ENCODE data around the gene OBP2A. TPM values are rescaled to one million over a fixed set of nuclear protein-coding genes. Genes with fewer than 3 reads are reported as not detected.

The OBP2A gene
- total RNA-seq, 1 experiment from 2014 or later = not detected

DNA sequence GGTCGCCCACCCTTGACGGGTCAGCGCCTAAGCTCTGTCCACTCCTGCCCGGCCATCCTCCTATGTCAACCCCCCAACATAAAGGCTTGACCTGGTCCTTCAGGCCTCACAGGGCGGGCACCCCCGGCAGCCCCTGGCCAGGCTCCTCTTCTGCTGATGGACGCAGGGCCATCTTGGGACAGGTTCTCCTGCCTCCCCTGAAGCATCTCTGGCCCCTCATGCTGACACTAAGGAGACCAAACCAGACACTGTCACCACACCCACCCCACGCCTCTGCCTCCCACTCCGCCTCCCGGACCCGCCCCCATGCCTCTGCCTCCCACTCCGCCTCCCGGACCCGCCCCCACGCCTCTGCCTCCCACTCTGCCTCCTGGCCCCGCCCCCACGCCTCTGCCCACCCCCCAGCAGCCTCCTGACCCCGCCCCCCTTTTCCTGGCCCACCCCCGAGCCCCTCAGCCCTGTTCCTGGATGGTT is 6.8 kb downstream of the OBP2A start:
- Histone ChIP-seq H3K4me3 (ENCODE audit: low read depth, low read length) (no peak overlapping the region), H3K4me1 (no peaks in the 10 kb centered on the region), H3K36me3 (ENCODE audit: control insufficient read depth, insufficient read depth, low read length) (no peaks in the 10 kb centered on the region), H3K9me3 (no peaks in the 10 kb centered on the region), H3K27me3 (replicated peaks; ENCODE audit: control insufficient read depth, insufficient read depth, low read length) (no peaks in the 10 kb centered on the region)
- POLR2A ChIA-PET = no interaction called here
- no peak overlapping the region for H3K4me3 Mint-ChIP-seq (ENCODE audit: unreplicated experiment)
- no peaks in the 10 kb centered on the region for H3K4me1 Mint-ChIP-seq (ENCODE audit: low read depth, unreplicated experiment)
- BruUV-seq (replicated peaks) = no TSS peak
- intact Hi-C loops (cut with micrococcal nuclease; ENCODE audit: unreplicated experiment) = no loop called here
- H3K27ac Mint-ChIP-seq (ENCODE audit: unreplicated experiment) = no peak overlapping the region
- TF ChIP-seq, protein P1, sequence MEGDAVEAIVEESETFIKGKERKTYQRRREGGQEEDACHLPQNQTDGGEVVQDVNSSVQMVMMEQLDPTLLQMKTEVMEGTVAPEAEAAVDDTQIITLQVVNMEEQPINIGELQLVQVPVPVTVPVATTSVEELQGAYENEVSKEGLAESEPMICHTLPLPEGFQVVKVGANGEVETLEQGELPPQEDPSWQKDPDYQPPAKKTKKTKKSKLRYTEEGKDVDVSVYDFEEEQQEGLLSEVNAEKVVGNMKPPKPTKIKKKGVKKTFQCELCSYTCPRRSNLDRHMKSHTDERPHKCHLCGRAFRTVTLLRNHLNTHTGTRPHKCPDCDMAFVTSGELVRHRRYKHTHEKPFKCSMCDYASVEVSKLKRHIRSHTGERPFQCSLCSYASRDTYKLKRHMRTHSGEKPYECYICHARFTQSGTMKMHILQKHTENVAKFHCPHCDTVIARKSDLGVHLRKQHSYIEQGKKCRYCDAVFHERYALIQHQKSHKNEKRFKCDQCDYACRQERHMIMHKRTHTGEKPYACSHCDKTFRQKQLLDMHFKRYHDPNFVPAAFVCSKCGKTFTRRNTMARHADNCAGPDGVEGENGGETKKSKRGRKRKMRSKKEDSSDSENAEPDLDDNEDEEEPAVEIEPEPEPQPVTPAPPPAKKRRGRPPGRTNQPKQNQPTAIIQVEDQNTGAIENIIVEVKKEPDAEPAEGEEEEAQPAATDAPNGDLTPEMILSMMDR (IDR thresholded peaks at IDR 0.05; ENCODE audit: insufficient read depth in 1 of 2, low read depth in 1 of 2, low read length in 1 of 2, severe bottlenecking in 1 of 2, unreplicated experiment in 1 of 2) = no peak
- no peaks in the 10 kb centered on the region for H3K36me3 Mint-ChIP-seq (ENCODE audit: insufficient read depth, unreplicated experiment)
- CTCF ChIA-PET = no interaction called here
- H3K9me3 Mint-ChIP-seq (ENCODE audit: unreplicated experiment) = peaks cover 8% of the 10 kb centered on the region
- no peaks in the 10 kb centered on the region for H3K27me3 Mint-ChIP-seq (ENCODE audit: insufficient read depth, unreplicated experiment)
- DNase-seq = no peak

DNA sequence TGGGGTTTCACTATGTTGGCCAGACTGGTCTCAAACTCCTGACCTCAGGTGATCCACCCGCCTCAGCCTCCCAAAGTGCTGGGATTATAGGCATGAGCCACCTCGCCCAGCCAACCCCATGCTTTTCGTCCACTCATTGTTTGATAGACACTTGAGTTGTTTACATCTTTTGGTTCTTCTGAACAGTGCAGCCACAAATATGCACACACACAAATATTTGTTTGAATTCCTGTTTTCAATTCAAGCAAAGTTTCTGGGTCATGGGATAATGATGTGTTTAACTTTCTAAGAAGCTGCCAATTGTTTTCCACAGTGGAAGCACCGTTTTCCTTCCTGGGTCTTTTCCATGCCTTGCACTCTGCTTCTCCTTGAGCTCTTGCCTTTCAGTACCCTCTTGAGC is 8.8 kb downstream of the OBP2A start:
- no peaks in the 10 kb centered on the region for H3K27me3 ChIP-seq (replicated peaks; ENCODE audit: control insufficient read depth, insufficient read depth, low read length)
- H3K4me1 ChIP-seq = no peaks in the 10 kb centered on the region
- TF ChIP-seq, protein P1 (IDR thresholded peaks at IDR 0.05; ENCODE audit: insufficient read depth in 1 of 2, low read depth in 1 of 2, low read length in 1 of 2, severe bottlenecking in 1 of 2, unreplicated experiment in 1 of 2) = no peak
- ChIA-PET POLR2A (no interaction called here), CTCF (no interaction called here)
- intact Hi-C loops (cut with micrococcal nuclease; ENCODE audit: unreplicated experiment) = no loop called here
- no peak for DNase-seq
- no peak overlapping the region for H3K4me3 ChIP-seq (ENCODE audit: low read depth, low read length)
- H3K36me3 Mint-ChIP-seq (ENCODE audit: insufficient read depth, unreplicated experiment) = no peaks in the 10 kb centered on the region
- H3K4me3 Mint-ChIP-seq (ENCODE audit: unreplicated experiment) = no peak overlapping the region
- peaks cover 8% of the 10 kb centered on the region for H3K9me3 Mint-ChIP-seq (ENCODE audit: unreplicated experiment)
- H3K4me1 Mint-ChIP-seq (ENCODE audit: low read depth, unreplicated experiment) = no peaks in the 10 kb centered on the region
- no peaks in the 10 kb centered on the region for H3K27me3 Mint-ChIP-seq (ENCODE audit: insufficient read depth, unreplicated experiment)
- BruUV-seq (replicated peaks) = no TSS peak
- H3K27ac Mint-ChIP-seq (ENCODE audit: unreplicated experiment) = no peak overlapping the region
- H3K9me3 ChIP-seq = no peaks in the 10 kb centered on the region
- H3K36me3 ChIP-seq (ENCODE audit: control insufficient read depth, insufficient read depth, low read length) = no peaks in the 10 kb centered on the region

DNA sequence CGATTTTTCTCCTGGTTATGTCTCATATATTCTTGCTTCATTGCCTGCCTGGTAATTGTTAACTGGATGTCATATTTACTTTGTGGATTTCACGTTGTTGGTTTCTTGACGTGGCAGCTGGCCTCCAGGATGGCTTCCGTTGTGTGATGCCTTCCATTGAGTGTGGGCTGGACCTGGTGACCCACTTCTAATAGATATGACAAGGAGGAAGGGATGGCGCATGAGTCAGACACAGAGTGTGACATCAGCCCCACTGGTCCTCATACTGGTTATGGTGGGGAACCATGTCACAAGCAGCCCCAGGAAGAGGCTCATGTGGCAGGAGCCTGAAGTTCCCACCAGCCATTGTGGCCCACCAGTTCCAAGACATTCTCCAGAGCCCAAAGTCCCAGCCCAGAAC is 9.3 kb downstream of the OBP2A start:
- ChIA-PET POLR2A (no interaction called here), CTCF (no interaction called here)
- DNase-seq = no peak
- Mint-ChIP-seq H3K36me3 (ENCODE audit: insufficient read depth, unreplicated experiment) (no peaks in the 10 kb centered on the region), H3K27ac (ENCODE audit: unreplicated experiment) (no peak overlapping the region), H3K4me1 (ENCODE audit: low read depth, unreplicated experiment) (no peaks in the 10 kb centered on the region), H3K27me3 (ENCODE audit: insufficient read depth, unreplicated experiment) (no peaks in the 10 kb centered on the region), H3K4me3 (ENCODE audit: unreplicated experiment) (no peak overlapping the region), H3K9me3 (ENCODE audit: unreplicated experiment) (peaks cover 8% of the 10 kb centered on the region)
- H3K27me3 ChIP-seq (replicated peaks; ENCODE audit: control insufficient read depth, insufficient read depth, low read length) = no peaks in the 10 kb centered on the region
- no peaks in the 10 kb centered on the region for H3K4me1 ChIP-seq
- intact Hi-C loops (cut with micrococcal nuclease; ENCODE audit: unreplicated experiment) = no loop called here
- no peaks in the 10 kb centered on the region for H3K36me3 ChIP-seq (ENCODE audit: control insufficient read depth, insufficient read depth, low read length)
- TF ChIP-seq, protein P1 (IDR thresholded peaks at IDR 0.05; ENCODE audit: insufficient read depth in 1 of 2, low read depth in 1 of 2, low read length in 1 of 2, severe bottlenecking in 1 of 2, unreplicated experiment in 1 of 2) = no peak
- no peak overlapping the region for H3K4me3 ChIP-seq (ENCODE audit: low read depth, low read length)
- no TSS peak for BruUV-seq (replicated peaks)
- no peaks in the 10 kb centered on the region for H3K9me3 ChIP-seq
